Hematopoietic multipotent progenitor cell treated with erythropoietin and hydrocortisone succinate and interleukin-3 and kit ligand, for 15 days (in vitro differentiated cells): ENCODE results near the gene RPAP2.

Experiments used
- DNase-seq: peaks from one replicate; pipeline ENCODE4 v3.0.0-alpha.2; 2015; ENCODE audit warnings: low spot score

RPAP2 gene

DNA sequence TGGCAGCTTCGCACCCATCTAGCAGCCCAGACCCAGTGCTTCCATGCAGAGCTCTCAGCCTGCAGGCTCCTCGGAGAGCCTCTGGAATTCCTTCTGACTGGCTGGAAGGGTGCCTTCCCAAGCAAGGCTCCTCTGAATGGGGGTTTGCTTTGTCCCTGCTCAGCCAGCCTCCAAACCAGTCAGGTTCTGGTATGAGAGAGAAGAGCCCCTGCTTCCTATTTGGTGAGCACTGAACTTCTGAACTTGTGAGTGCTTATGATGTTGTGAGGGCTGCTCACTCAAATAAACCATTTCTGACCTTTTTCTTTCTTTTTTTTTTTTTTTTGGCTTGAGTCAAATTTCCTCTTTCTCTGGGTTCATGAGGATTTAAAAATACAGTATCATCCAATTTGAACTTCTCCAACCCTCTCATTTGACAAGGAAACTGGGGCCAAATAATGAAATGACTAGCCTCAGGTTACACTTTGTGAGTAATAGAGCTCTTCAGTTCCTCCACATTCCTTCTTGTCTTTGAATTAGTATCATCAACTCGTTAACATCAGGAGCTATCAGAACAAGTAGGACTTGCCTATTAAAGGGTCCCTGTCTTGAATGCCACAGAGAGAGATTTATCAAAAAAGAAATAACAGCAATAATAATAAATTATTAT, 148.3 kb downstream of the RPAP2 start:
- no peak for DNase-seq

DNA sequence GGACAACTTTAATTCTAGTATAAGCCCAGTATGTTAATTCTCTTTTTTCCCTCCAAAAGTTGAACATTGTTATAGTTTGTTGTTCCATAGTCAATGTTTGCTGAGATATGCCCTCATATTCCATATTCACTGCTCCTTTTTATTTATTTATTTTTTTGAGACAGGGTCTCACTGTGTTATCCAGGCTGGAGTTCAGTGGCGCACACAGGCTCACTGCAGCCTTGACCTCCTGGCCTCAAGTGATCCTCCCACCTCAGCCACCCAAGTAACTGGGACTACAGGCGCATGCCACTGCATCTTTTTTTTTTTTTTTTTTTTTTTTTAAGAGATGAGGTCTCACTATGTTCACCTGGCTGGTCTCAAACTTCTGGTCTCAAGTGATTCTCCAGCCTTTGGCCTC, 149.1 kb downstream of the RPAP2 start:
- DNase-seq = no peak
